ENCODE data around the gene ACVR1B. TPM values are rescaled to one million over a fixed set of nuclear protein-coding genes. Genes with fewer than 3 reads are reported as not detected.

The ACVR1B gene
- total and polyA plus RNA-seq, 2 experiments from 2014 or later = 5.7 to 22.4 TPM

GRCh38 chr12:51997136-51997535 is 45.6 kb downstream of the ACVR1B start:
- no peaks in the 10 kb centered on the region for H3K4me1 ChIP-seq (ENCODE audit: insufficient read depth)
- TF ChIP-seq EZH2 (IDR thresholded peaks at IDR 0.05; ENCODE audit: borderline replicate concordance) (no peak), EZH2phosphoT487 (IDR thresholded peaks at IDR 0.05; ENCODE audit: low read depth, severe bottlenecking, unreplicated experiment) (no peak)
- TF ChIP-seq, protein P1, sequence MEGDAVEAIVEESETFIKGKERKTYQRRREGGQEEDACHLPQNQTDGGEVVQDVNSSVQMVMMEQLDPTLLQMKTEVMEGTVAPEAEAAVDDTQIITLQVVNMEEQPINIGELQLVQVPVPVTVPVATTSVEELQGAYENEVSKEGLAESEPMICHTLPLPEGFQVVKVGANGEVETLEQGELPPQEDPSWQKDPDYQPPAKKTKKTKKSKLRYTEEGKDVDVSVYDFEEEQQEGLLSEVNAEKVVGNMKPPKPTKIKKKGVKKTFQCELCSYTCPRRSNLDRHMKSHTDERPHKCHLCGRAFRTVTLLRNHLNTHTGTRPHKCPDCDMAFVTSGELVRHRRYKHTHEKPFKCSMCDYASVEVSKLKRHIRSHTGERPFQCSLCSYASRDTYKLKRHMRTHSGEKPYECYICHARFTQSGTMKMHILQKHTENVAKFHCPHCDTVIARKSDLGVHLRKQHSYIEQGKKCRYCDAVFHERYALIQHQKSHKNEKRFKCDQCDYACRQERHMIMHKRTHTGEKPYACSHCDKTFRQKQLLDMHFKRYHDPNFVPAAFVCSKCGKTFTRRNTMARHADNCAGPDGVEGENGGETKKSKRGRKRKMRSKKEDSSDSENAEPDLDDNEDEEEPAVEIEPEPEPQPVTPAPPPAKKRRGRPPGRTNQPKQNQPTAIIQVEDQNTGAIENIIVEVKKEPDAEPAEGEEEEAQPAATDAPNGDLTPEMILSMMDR (IDR thresholded peaks at IDR 0.05; ENCODE audit: poor library complexity) = no peak
- H3K9me2 ChIP-seq (replicated peaks; ENCODE audit: insufficient read depth) = no peaks in the 10 kb centered on the region
- H3K9me3 ChIP-seq (ENCODE audit: low read depth) = no peaks in the 10 kb centered on the region
- H4K20me1 ChIP-seq (ENCODE audit: insufficient read depth, poor library complexity, severe bottlenecking) = no peaks in the 10 kb centered on the region
- no peaks in the 10 kb centered on the region for H3K79me2 ChIP-seq
- no peaks in the 10 kb centered on the region for H3K27me3 ChIP-seq
- H3K4me3 ChIP-seq = no peak overlapping the region
- 91% methylated on average over 5 of the region's 5 CpGs for WGBS (ENCODE audit: low lambda C conversion rate, missing lambda C conversion rate)
- H3K27ac ChIP-seq = no peak overlapping the region
- H3K36me3 ChIP-seq (replicated peaks; ENCODE audit: insufficient read depth, low read depth) = no peaks in the 10 kb centered on the region
- no peak overlapping the region for H2AFZ ChIP-seq
- H3K4me2 ChIP-seq = no peak overlapping the region
- no peak for DNase-seq (ENCODE audit: low spot score)

GRCh38 chr12:52003016-52003550 is 51.6 kb downstream of the ACVR1B start:
- H3K4me3 ChIP-seq = no peak overlapping the region
- DNase-seq (ENCODE audit: low spot score) = no peak
- WGBS (ENCODE audit: low lambda C conversion rate, missing lambda C conversion rate) = 93% methylated on average over 7 of the region's 8 CpGs
- TF ChIP-seq, protein P1 (IDR thresholded peaks at IDR 0.05; ENCODE audit: poor library complexity) = no peak
- TF ChIP-seq EZH2phosphoT487 (IDR thresholded peaks at IDR 0.05; ENCODE audit: low read depth, severe bottlenecking, unreplicated experiment) (no peak), EZH2 (IDR thresholded peaks at IDR 0.05; ENCODE audit: borderline replicate concordance) (no peak)
- no peaks in the 10 kb centered on the region for H3K79me2 ChIP-seq
- no peaks in the 10 kb centered on the region for H4K20me1 ChIP-seq (ENCODE audit: insufficient read depth, poor library complexity, severe bottlenecking)
- no peak overlapping the region for H3K4me2 ChIP-seq
- no peak overlapping the region for H3K27ac ChIP-seq
- no peak overlapping the region for H2AFZ ChIP-seq
- H3K9me3 ChIP-seq (ENCODE audit: low read depth) = no peaks in the 10 kb centered on the region
- H3K9me2 ChIP-seq (replicated peaks; ENCODE audit: insufficient read depth) = no peaks in the 10 kb centered on the region
- peaks cover 5% of the 10 kb centered on the region for H3K4me1 ChIP-seq (ENCODE audit: insufficient read depth)
- no peaks in the 10 kb centered on the region for H3K36me3 ChIP-seq (replicated peaks; ENCODE audit: insufficient read depth, low read depth)
- H3K27me3 ChIP-seq = peaks cover 30% of the 10 kb centered on the region

DNA sequence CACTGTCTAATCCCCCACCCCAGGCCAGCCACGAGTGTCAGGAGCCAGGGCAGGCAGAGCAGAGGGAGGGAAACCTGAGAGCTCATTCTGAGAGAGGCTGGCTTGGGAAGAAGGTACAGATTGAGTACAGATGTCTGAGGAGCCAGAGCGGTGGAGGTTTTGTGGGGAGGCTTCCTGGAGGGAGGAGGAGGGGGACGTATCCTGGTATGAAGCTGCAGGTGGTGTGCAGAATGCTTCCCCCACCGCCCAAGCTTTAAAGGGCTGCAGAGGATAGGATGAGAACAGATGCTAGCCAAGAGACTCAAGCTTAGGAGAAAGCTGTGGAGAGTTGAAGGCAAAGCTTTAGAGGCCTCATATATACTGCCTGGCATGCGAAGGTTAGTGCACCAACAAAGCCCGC is 52.1 kb downstream of the ACVR1B start:
- no peaks in the 10 kb centered on the region for H3K79me2 ChIP-seq
- no peaks in the 10 kb centered on the region for H4K20me1 ChIP-seq (ENCODE audit: insufficient read depth, poor library complexity, severe bottlenecking)
- 64% methylated on average over 6 of the region's 6 CpGs for WGBS (ENCODE audit: low lambda C conversion rate, missing lambda C conversion rate)
- no peak overlapping the region for H3K27ac ChIP-seq
- no peak overlapping the region for H2AFZ ChIP-seq
- no peaks in the 10 kb centered on the region for H3K9me3 ChIP-seq (ENCODE audit: low read depth)
- H3K9me2 ChIP-seq (replicated peaks; ENCODE audit: insufficient read depth) = no peaks in the 10 kb centered on the region
- H3K4me1 ChIP-seq (ENCODE audit: insufficient read depth) = peaks cover 5% of the 10 kb centered on the region
- H3K27me3 ChIP-seq = peaks cover 30% of the 10 kb centered on the region
- H3K36me3 ChIP-seq (replicated peaks; ENCODE audit: insufficient read depth, low read depth) = no peaks in the 10 kb centered on the region
- no peak overlapping the region for H3K4me3 ChIP-seq
- TF ChIP-seq EZH2phosphoT487 (IDR thresholded peaks at IDR 0.05; ENCODE audit: low read depth, severe bottlenecking, unreplicated experiment) (no peak), EZH2 (IDR thresholded peaks at IDR 0.05; ENCODE audit: borderline replicate concordance) (no peak)
- TF ChIP-seq, protein P1 (IDR thresholded peaks at IDR 0.05; ENCODE audit: poor library complexity) = no peak
- H3K4me2 ChIP-seq = no peak overlapping the region
- no peak for DNase-seq (ENCODE audit: low spot score)
